GM21737 (cell line): ENCODE results near the gene VTA1.
"Not testable (repeated sequence)": the region's sequence is repeated elsewhere in the genome, so short reads cannot be mapped to it uniquely, and the experiment has no call there.

Experiments used
- ATAC-seq: cut with Tn5 transposase; IDR thresholded peaks from one replicate; pipeline ENCODE4 v1.9.1; 2021; ENCODE audit warnings: mild to moderate bottlenecking, moderate library complexity; ENCODE audit not compliant: unreplicated experiment

The VTA1 gene, protein sequence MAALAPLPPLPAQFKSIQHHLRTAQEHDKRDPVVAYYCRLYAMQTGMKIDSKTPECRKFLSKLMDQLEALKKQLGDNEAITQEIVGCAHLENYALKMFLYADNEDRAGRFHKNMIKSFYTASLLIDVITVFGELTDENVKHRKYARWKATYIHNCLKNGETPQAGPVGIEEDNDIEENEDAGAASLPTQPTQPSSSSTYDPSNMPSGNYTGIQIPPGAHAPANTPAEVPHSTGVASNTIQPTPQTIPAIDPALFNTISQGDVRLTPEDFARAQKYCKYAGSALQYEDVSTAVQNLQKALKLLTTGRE

DNA sequence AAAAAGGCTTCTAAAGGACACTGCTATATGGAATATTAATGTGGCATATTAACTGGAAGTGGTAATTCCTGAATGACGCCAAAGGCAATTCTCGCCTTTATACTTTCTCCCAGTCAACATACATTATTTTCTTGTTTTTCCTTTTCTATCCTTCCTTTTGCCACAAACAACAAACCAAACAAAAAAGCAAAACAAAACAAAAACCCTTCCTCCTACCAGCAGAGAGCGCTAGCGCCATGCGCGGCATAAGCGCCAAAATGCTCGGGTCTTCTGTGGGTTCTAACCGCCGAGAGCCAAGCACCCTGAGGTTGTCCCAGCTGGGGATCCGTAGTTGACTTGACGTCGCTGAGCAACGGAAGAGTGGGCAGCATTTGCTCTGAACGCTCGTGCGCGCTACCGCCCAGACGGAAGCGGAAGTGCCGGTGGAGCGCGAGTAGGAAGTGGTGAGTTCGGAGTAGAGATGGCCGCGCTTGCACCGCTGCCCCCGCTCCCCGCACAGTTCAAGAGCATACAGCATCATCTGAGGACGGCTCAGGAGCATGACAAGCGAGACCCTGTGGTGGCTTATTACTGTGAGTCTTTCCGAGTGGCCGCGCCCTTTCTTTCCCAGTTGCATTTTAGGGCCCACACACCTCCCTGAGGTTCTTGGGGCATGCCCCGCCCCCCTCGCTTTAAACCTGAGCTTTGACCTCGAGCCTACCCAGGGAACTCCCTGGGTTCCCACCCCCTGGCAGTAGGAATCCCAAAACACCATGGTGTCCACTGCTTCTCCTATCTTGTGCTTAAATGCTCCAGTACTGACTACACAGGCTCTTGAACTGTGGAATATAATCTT is at the start of gene VTA1, which contains the start of gene NMBR:
VTA1 (plus strand) TSS at position 436 of the 835 bp plus-strand sequence; CDS start at position 461, 25 bp downstream.
NMBR (minus strand) TSS at position 295 of the 835 bp plus-strand sequence. CDS start 58,464 bp downstream, outside the sequence.
- peak; percentile 100 for ATAC-seq

DNA sequence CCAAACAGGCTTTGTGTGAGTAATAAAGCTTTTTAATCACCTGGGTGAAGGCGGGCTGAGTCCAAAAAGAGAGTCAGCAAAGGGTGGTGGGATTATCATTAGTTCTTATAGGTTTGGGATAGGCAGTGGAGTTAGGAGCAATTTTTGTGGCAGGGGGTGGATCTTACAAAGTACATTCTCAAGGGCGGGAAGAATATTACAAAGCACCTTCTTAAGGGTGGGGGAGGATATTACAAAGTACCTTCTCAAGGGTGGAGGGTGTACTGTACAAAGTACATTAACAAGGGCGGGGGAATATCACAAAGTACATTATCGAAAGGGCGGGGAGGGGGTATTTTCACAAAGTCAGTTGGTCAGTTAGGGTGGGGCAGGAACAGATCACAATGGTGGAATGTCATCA is 42.2 kb upstream of the VTA1 start:
- ATAC-seq = not testable (repeated sequence)

DNA sequence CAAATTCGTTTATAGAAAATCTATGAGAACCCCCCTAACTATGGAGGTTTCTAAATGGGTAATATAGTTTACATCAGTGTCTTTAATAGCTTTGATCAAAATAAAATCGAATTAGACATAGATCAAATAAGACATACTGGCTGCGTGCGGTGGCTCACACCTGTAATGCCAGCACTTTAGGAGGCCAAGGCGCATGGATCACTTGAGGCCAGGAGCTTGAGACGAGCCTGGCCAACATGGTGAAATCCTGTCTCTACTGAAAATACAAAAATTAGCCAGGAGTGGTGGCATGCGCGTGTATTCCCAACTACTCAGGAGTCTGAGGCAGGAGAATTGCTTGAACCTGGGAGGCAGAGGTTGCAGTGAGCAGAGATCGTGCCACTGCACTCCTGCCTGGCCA is 36.2 kb upstream of the VTA1 start:
- not testable (repeated sequence) for ATAC-seq

DNA sequence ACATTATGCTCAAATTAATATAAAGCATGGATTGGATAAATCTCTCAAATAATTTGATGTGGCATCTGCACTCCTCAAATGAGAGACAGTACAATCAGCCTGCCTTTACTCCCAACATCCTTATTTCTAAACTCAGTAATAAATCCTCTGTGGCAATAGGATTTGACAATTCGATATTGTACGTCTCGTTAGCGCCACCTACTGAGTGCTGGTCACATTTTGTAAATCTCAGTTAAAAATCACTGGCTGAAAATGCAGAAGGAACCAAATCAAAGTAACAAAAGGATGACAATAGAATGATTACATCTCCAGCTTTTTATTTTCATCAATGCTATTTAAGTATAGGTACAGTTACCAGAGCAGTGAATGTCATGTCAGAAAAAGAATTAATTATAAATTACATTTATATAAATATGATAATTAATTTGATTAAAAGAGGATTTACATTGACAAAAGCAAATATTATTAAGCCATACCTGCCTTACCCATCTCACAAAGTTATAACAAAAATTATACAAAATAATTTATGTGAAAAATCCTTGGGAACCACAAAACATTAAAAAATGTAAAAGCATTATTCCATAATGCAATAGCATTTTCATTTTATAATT is 34.5 kb upstream of the VTA1 start:
- ATAC-seq = no peak

DNA sequence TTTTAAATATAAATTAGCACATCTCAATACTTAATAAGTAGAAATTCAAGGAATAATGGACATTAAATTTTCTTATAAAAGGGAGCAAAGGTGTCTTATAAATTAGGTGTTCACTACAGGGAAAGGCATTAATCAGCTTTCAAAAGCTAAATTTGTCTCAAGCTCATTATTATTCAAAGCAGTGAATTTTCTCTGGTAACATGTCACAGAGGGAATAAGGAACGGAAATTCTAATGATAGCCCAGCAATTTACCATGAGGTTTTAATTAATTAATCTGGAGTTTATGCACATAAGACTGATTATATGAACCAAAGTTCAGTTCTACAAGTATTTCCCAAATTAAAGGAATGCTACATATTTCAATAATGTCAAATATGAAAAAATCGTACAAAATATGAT is 29.7 kb upstream of the VTA1 start:
- ATAC-seq = no peak

DNA sequence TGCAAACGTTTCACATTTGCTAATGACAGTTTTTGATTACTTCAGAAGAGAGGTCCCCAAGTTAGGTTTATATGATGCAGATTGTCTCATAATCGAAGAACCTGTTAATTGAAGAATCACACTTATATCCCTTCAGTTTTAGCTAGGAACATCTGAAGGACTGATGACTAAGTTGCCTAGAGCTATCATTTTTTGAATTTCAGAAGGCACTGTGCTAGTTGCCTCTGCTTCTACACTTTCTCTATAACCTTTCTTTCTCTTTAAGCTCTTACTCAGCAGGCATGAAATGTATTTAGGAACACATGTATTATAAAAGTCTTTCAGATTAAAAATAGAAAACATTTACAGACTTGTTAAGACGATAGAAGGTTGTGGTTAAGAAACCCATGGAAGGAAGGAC is 28.7 kb upstream of the VTA1 start:
- ATAC-seq = no peak

DNA sequence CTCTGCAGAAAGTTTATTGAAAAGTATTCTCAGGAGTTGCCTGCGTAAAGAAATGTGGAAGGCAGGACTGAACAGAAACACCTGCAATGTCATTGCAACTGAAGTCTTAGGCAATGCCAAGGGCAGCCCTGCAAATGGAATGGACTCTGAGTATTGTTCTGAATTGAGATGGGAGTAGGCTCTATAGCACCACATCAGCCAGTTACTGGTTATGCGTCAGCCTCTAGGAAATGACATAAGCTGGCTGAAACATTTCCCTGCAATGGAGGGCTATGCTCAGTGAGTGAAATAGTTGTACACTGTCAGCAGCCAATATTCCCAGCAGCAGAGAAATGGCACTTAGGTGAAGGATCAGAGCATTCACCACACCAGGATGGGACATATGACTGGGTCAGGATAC is 28.1 kb upstream of the VTA1 start:
- no peak for ATAC-seq

DNA sequence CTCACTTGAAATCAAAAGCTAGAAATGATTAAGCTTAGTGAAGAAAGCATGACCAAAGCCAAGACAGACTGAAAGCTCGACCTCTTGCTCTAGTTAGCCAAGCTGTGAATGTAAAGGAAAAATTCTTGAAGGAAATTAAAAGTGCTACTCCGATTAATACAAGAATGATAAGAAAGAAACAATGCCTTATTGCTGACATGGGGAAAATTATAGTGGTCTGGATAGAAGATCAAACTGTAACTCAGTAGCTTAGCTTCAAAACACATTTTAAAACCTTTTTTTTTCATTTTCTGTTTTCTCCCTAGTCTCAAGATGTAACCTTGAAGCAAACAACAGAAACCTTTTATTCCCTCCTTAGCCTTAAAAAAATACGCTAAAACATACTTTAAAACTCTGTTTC is 25.7 kb upstream of the VTA1 start:
- no peak for ATAC-seq

DNA sequence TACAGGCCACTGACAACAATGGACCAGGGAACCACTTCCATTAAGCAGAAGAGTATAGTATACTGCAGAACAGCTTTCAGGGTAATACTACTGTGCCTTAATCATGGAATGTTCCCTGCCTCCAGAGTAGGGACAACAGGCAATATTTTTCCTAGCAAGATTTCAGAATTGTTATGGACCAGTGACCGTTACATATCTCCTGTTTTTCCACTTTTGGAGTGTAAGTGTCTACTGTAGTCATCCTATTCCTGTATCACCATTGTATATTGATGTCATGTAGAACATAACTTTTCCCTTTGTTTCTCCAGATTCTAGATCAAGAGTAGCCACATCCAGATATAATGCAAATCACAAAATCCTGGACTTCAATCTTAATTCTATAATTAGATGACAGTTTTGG is 16.2 kb upstream of the VTA1 start:
- no peak for ATAC-seq

DNA sequence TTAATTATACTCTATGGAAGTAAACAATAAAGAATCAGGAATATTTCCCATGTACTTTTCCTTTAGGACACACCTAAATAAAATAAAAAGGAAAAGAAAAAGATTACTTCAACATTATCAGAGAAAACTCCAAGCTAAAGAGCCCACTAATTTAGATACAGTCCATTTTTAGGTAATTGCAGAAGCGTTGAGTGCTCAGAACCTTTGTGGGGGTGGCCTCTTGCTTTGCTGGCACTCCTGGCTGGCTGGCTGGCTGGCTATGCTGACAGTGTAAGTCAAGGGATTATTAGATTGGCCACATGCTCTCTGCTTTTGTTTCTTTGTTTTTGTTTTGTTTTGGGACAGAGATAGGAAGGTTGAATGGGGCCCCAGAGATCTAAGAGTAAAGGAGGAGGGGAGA is 14.4 kb upstream of the VTA1 start, which contains the start of gene GJE1:
GJE1 (plus strand) TSS at position 301 of the 400 bp plus-strand sequence. CDS start 234 bp downstream, outside the sequence.
- no peak for ATAC-seq

DNA sequence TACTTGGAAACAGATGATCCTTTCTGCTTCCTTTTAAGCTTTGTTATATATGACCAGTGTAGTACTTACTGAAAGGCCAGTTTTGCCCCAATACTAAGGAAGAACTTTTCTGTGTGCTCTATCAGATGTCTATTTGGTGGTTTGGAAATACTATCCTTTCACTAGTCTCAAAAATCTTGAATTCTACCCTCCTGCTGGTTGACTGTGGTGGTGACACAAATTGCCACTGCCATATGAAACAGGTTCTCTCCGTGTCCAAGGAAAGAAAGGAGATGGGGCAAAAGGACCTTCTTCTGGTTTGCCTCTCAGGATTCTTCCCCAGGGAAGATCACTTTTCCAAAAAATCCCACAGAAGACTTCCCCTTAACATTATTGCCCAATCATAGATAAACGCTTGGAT is 8.2 kb upstream of the VTA1 start:
- no peak for ATAC-seq

DNA sequence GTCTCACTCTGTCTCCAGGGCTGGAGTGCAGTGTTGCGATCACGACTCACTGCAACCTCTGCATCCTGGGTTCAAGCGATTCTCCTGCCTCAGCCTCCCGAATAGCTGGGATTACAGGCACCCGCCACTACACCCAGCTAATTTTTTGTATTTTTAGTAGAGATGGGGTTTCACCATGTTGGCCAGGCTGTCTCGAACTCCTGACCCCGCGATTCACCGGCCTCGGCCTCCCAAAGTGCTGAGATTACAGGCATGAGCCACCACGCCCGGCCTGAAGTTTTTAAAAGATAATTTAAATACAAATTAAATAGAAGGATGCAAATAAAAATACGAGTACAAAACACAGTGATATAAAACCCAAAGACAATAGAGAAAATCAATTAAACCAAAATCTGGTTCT is 5.5 kb upstream of the VTA1 start:
- not testable (repeated sequence) for ATAC-seq

DNA sequence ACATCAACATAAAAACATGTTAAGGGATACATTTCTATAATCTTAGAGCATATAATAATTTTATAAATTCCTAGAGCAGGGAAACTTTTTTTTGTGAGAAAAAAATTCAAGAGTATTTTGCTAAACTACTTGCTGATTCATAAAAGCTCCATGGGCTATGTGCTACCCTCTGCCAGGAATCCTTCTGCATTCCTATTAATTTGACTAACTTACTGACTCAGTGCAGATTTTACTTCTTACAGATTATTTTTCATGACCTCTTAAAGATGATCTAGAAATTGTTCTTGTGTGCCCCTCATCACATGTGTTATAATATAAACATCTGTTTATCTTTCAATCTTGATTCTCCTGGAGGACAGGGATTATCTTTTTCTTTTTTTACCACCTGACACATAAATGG is 5.7 kb downstream of the VTA1 start:
- no peak for ATAC-seq

DNA sequence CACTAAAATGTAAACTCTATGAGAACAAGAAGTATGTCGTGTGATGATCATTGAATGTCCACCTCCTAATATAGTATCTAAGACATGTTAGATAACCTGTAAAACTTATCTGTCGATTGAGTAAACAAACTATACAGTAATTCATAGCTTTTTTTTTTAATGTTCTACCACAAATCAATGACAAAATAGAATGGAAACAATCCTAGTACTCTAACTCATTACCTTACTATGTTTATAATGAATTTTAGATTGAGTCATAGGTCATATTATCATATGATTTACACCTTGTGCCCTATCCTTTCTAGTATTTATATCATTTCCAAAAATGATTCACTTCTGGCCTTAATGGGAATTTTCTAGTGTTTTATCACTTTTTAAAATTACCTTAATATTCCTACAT is 6.1 kb downstream of the VTA1 start:
- ATAC-seq = no peak

DNA sequence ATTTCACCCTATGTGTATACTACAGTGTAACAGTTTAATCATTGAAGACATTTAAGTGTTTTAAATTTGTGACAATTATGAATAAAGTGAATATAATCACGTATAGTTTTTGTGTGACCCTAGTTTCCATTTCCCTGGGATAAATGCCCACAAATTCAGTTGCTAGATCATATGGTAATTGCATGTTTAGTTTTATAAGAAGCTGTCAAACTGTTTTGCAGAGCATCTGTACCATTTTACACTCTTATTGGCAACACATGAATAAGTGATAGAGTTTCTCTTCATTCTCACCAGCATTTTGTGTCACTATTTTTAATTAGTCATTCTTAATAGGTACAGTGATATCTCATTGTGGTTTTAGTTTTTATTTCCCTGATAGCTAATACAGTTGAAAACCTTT is 7.3 kb downstream of the VTA1 start:
- ATAC-seq = no peak

DNA sequence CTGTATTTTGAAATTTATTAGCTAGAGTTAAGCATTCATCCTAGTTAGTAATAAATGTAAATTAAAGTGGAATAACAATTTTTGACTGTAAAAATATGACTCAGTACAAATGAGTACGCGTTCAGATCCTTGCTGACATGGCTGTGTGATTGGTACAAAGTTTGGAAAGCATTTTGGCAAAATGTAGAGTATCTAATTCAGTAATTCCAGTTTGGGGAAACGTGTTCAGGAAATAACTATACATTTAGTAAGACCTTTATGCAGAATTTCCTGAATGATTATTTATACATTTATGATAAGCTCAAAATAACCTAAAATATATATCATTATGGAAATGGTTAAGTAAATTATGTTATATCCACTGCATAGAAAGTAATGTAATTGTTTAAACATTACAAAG is 8.0 kb downstream of the VTA1 start:
- no peak for ATAC-seq

DNA sequence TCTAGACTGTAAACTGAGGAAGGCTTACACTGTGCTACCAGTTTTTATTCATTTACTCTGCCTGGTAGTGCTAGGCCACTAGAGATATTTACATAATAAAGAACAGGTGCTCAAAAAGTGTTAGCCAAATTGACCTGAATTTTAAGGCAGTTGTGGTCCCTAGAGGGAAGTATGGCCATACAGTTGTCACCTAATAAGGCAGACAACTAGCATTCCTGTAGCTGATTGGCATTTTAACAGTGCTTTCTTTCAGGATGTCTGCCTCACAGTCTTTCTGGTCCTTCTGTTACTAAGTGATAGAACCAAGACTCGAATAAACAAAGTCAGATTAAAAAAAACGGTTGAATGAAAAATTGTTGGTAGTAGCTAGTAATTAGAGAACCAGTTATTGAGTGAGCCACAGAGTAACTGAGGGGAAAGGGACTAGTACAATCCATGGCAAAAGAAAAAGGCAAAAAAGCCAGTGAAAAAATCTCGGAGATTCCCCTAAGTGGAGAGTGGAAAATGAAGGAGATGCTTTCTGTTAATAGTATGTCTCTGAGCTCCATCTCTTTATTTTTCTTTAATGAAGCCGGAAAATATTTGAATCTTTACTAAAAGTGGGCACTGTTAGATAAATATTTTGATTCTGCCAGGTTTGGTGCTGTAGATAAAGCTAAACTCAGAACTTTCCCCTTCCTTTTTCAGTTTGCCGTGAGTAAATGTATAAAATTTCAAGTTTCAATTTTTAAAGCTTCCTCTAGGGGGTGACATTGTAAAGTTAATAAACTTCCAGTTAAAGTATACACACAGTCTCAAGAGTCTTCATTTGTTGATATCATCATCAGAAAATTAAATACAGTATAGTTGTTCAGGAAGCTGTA is 9.1 kb downstream of the VTA1 start:
- no peak for ATAC-seq

DNA sequence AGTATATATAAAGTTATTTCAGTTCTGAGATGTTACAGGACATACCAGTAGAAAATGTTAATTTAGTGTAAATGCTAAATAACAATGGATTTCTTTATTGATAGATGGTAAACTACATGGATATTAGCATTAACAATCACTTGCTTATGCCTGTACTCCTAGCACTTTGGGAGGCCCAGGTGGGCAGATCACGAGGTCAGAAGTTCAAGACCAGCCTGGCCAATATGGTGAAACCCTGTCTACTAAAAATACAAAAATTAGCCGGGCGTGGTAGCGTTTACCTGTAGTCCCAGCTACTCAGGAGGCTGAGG is 9.7 kb downstream of the VTA1 start:
- ATAC-seq = not testable (repeated sequence)

DNA sequence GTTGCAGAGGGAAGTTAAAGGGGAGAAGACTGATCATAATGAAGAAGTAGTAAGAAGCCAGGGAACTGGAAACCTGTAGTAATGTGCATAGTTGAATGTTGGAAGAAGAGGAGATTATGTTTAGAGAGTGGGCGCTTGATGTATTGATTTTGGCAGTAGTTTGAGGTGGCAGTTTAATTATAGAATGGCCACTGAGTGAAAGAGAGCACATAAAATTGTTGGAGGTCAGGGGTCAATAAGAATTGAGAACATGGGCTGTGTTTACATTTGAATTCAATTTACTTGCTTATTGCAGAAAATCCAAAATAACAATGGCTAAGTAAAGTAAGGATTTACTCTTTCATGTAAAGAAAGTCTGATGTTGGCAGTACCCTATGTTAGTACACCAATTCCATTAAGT is 15.7 kb downstream of the VTA1 start:
- ATAC-seq = no peak

DNA sequence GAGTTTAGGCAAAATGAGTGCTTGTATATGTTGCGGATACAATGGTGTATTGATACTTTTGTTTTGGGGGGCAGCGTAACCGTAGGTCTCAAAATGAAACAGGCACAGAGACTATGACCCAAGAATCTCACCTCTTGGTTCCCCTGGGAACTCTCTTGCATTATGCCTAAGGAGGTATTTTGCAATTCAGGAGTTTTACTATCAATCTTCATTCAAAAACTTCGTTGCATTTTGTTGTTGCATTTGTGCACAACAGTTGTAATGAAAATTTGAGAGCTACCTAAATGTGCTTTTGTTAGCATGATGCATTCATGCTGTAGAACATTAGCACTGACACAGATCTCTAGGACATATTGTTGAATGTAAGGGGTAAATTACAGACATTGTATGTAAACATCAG is 18.2 kb downstream of the VTA1 start:
- ATAC-seq = no peak

DNA sequence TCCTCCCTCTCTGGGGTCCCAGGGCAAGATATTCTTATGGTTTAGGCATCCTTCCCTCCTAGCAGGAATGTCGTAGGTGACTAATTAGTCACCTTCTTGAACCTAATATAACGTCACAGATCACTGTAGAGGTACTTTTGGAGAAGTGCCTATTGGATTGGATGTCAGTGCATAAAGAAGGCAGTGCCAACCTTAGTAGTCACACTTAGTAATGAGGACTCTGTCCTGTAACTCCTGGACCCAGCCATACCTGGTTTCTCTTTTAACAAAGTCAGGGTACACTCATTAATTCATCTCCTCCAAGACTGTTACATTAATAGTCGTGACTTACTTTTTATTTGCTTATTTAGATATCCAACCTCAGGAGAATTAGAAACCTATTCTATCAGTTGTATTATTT is 20.0 kb downstream of the VTA1 start:
- no peak for ATAC-seq
